Stomach (tissue), 4 donors: ENCODE measurements around the gene TTL.

ENCODE experiments used
- CTCF ChIP-seq, 7 experiments: fragments of 450-650 bp in 4 of 7; fragments of 200-600 bp in 3 of 7; sonication (generic) in 3 of 7; IDR thresholded peaks; one replicate each; pipeline ENCODE4 v1.5.1; 2016 to 2019; ENCODE audit warnings: antibody characterized with exemption in 7 of 7, control low read depth in 2 of 7, mild to moderate bottlenecking in 1 of 7
- EP300 ChIP-seq: sonication (generic); formaldehyde crosslinking; IDR thresholded peaks from one replicate; pipeline ENCODE4 v1.6.1; 2017; ENCODE audit warnings: antibody characterized with exemption
- POLR2A ChIP-seq, 4 donors: fragments of 450-650 bp; IDR thresholded peaks; one replicate each; pipeline ENCODE4 v1.6.1; 2016; ENCODE audit warnings: antibody characterized with exemption in 4 of 4, control low read depth in 2 of 4, mild to moderate bottlenecking in 1 of 4, moderate library complexity in 1 of 4
- POLR2AphosphoS5 ChIP-seq, 3 donors: sonication (generic); formaldehyde crosslinking; IDR thresholded peaks; one replicate each; pipeline ENCODE4 v1.6.1; 2016; ENCODE audit warnings: antibody characterized with exemption in 3 of 3

- TF ChIP-seq POLR2AphosphoS5 (IDR thresholded peaks at IDR 0.05) (no peak), CTCF (IDR thresholded peaks at IDR 0.05) (no peak), POLR2A (IDR thresholded peaks at IDR 0.05) (no peak), EP300 (no peak)
Measured at GRCh38 chr2:112539306-112539705, 57.4 kb downstream of the TTL start.
